ENCODE results near the gene P3H3.

Gene P3H3

DNA sequence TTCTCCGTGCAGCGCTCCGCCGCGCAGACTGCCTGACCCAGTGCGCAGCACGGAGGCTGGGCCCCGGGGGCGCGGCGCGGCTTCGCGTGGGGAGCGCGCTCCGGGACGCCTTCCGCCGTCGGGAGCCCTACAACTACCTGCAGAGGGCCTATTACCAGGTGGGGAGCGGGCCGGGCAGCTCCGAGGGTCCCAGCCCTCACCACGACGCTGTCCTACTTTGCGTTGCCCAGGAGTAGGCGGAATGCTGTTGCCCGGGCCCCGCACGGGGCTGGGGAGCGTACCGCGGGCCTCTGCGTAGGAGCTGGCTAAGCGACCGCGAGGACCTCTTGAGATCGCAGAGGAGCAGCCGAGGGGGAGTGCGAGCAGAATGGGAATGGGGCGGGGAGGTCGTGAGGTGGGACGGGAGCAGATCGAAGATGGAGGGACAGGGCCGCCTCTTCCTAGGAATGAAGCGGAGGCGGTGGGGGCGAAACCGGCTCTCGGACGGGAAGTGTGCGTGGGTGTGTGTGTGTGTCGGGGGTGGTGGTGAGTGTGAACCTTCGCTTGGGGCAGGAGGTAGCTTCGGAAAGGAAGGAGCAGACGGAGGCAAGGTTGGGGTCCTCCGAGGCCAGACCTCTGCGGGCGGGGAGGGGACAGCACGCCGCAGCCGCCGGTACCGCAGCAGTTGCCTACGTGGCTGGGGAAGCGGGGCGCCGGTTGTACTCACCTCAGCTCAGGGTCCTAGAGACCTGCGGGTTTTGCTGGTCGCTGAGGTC is 751 bp downstream of the P3H3 start:
- WGBS, 2 experiments (ENCODE audit: insufficient coverage in 2 of 2): 0 to 1% methylated on average over 60 to 66 of the region's 71 CpGs
- Histone ChIP-seq H3K36me3 (ENCODE audit: control insufficient read depth, insufficient read depth, low read length) (peaks cover 51% of the 10 kb centered on the region), H3K9me3 (ENCODE audit: control insufficient read depth, low read length) (no peaks in the 10 kb centered on the region), H3K27ac (ENCODE audit: low read depth, low read length, severe bottlenecking) (peak overlapping the region; percentile 72), H3K4me3 (ENCODE audit: extremely low read depth, insufficient read depth, low read length, poor library complexity, severe bottlenecking) (peak overlapping the region; percentile 99), H3K4me1 (ENCODE audit: control insufficient read depth, insufficient read depth, low read length, poor library complexity, severe bottlenecking) (peaks cover 16% of the 10 kb centered on the region)

DNA sequence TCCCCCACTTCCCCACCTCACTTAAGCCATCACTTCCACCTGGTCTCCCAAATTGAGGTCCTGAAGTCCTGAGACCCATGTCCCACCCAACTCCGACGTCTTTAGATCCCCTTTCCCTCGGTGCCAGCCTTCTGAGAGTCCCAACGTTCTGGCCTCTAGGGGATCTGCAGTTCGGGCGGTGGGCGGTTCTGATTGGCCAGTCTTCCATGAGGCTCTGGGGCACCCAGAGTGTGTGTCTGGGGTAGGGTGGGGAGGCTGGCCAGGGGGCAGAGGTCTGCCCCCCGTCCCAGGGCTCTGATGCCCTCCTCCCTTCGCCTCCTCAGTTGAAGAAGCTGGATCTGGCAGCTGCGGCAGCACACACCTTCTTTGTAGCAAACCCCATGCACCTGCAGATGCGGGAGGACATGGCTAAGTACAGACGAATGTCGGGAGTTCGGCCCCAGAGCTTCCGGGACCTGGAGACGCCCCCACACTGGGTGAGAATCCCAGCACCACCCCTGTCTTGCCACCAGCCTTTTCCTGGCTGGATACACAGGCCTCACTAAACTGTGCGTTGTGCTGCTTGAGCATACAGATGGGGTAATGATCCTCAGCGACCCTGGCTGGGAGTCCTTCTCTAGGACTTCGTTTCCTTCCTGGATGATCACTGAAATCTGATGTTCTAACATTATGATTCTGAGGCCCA is 1.5 kb downstream of the P3H3 start:
- H3K9me3 ChIP-seq (ENCODE audit: control insufficient read depth, low read length): no peaks in the 10 kb centered on the region
- H3K4me3 ChIP-seq (ENCODE audit: extremely low read depth, insufficient read depth, low read length, poor library complexity, severe bottlenecking): peak overlapping the region; percentile 99
- H3K4me1 ChIP-seq (ENCODE audit: control insufficient read depth, insufficient read depth, low read length, poor library complexity, severe bottlenecking): peaks cover 16% of the 10 kb centered on the region
- 38 to 46% methylated on average over 10 to 16 of the region's 19 CpGs for WGBS, 2 experiments (ENCODE audit: insufficient coverage in 2 of 2)
- peaks cover 55% of the 10 kb centered on the region for H3K36me3 ChIP-seq (ENCODE audit: control insufficient read depth, insufficient read depth, low read length)
- peak overlapping the region; percentile 72 for H3K27ac ChIP-seq (ENCODE audit: low read depth, low read length, severe bottlenecking)

DNA sequence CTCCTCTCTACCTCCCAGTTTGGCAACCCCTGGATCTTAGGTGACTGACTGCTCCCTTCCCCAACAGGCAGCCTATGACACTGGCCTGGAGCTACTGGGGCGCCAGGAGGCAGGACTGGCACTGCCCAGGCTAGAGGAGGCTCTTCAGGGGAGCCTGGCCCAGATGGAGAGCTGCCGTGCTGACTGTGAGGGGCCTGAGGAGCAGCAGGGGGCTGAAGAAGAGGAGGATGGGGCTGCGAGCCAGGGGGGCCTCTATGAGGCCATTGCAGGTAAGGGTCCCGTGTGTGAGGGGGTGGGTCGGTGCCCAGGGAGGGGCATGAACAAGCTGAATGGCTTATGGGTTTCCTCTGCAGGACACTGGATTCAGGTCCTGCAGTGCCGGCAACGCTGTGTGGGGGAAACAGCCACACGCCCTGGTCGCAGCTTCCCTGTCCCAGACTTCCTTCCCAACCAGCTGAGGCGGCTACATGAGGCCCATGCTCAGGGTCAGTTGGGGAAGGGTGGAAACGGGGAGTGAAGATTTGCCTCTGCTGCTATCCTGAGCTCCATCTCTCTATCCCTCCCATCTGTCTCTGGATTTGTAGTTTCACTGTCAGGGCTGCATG is 2.2 kb downstream of the P3H3 start:
- Histone ChIP-seq H3K4me1 (ENCODE audit: control insufficient read depth, insufficient read depth, low read length, poor library complexity, severe bottlenecking) (peaks cover 16% of the 10 kb centered on the region), H3K36me3 (ENCODE audit: control insufficient read depth, insufficient read depth, low read length) (peaks cover 62% of the 10 kb centered on the region), H3K27ac (ENCODE audit: low read depth, low read length, severe bottlenecking) (no peak overlapping the region), H3K4me3 (ENCODE audit: extremely low read depth, insufficient read depth, low read length, poor library complexity, severe bottlenecking) (peak overlapping the region; percentile 99), H3K9me3 (ENCODE audit: control insufficient read depth, low read length) (no peaks in the 10 kb centered on the region)
- WGBS, 2 experiments (ENCODE audit: insufficient coverage in 2 of 2): 82 to 92% methylated on average over 7 to 9 of the region's 11 CpGs

DNA sequence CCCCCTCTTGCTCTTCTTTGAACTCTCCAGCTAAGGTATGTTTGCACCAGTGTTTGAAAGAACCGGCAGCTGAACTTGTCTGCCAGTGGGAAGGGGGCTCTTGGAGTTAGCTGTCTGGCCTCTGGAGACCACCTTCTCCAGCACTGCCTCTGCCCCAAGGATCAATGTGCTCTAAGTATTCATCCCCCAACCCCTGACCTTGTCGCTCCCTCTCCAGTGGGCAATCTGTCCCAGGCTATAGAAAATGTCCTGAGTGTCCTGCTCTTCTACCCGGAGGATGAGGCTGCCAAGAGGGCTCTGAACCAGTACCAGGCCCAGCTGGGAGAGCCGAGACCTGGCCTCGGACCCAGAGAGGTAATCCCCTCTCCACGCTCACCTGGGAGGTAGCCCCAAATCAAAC is 2.8 kb downstream of the P3H3 start:
- Histone ChIP-seq H3K36me3 (ENCODE audit: control insufficient read depth, insufficient read depth, low read length) (peaks cover 67% of the 10 kb centered on the region), H3K27ac (ENCODE audit: low read depth, low read length, severe bottlenecking) (no peak overlapping the region), H3K9me3 (ENCODE audit: control insufficient read depth, low read length) (no peaks in the 10 kb centered on the region), H3K4me1 (ENCODE audit: control insufficient read depth, insufficient read depth, low read length, poor library complexity, severe bottlenecking) (peaks cover 16% of the 10 kb centered on the region), H3K4me3 (ENCODE audit: extremely low read depth, insufficient read depth, low read length, poor library complexity, severe bottlenecking) (no peak overlapping the region)
- WGBS, 2 experiments (ENCODE audit: insufficient coverage in 2 of 2): 92 to 100% methylated on average over 4 to 5 of the region's 6 CpGs

DNA sequence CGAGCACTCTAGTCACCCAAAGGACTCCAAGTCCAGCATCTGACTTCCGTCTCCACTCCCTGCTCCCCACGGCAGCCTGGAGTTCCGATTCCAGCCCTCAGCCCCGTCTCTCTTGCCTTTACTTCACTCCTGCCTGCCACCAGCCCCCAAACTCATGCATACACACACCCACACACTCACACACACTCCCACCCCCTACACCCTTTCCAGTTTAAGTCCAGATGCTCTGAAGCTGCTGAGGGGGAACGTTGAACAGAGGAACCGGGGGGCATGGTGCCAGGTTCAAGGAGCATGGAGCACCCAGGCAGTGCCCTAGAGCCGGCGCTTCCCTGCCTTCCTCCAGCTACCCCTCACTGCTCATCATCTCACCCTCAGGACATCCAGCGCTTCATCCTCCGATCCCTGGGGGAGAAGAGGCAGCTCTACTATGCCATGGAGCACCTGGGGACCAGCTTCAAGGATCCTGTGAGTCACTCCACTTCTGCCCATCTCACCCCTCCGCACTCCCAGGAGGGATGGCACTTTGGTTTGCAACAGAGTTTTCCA is 3.3 kb downstream of the P3H3 start:
- H3K9me3 ChIP-seq (ENCODE audit: control insufficient read depth, low read length): no peaks in the 10 kb centered on the region
- 95 to 97% methylated on average over 6 to 10 of the region's 12 CpGs for whole genome bisulfite sequencing, 2 experiments (ENCODE audit: insufficient coverage in 2 of 2)
- H3K36me3 ChIP-seq (ENCODE audit: control insufficient read depth, insufficient read depth, low read length): peaks cover 67% of the 10 kb centered on the region
- no peak overlapping the region for H3K4me3 ChIP-seq (ENCODE audit: extremely low read depth, insufficient read depth, low read length, poor library complexity, severe bottlenecking)
- peaks cover 16% of the 10 kb centered on the region for H3K4me1 ChIP-seq (ENCODE audit: control insufficient read depth, insufficient read depth, low read length, poor library complexity, severe bottlenecking)
- no peak overlapping the region for H3K27ac ChIP-seq (ENCODE audit: low read depth, low read length, severe bottlenecking)

DNA sequence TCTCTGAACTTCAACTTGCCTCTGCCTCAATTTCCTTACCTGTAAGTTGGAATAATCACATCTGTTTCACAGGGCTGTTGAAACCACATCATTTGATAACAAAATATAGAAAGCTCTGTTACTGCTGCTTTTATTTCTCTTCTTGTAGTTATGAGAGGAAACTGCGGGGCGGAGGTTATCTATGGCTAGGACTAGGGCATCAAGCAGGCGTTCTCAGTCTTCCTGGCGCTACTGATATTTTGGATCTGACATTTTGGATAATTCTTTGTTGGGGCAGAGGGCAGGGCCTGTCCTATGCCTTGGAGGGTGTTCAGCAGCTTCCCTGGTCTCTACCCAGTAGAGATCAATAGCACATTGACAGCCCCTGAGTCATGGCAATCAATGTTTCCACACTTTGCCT is 3.9 kb downstream of the P3H3 start:
- peaks cover 69% of the 10 kb centered on the region for H3K36me3 ChIP-seq (ENCODE audit: control insufficient read depth, insufficient read depth, low read length)
- 92 to 96% methylated on average over 2 to 3 of the region's 4 CpGs for WGBS, 2 experiments (ENCODE audit: insufficient coverage in 2 of 2)

DNA sequence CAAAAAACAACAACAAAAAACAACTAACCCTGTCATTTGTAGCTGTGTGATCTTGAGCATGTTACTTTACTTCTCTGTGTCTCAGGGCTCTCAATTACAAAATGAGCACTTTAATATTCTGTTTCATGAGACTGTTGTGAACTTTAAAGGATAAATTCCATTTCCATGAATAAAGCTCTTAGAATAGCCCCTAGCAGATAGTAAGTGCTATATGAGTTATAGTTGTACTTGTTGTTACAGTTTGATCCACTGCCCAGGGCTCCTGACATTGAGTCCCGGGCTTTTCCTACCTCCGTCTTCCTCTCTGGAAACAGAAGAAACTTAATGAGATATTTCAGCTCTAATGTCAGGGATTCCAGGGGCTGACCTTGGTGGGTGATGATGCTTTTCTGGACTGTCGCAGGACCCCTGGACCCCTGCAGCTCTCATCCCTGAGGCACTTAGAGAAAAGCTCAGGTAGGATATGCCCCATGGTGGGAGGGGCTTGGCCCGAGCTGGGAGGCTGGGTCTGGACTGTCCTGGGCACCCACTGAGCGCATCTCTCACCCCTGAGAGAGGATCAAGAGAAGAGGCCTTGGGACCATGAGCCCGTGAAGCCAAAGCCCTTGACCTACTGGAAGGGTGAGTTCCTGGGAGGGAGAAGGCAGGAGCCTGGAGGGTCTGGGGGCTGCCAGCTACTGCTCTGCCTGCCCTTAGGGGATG is 5.1 kb downstream of the P3H3 start:
- Histone ChIP-seq H3K9me3 (ENCODE audit: control insufficient read depth, low read length) (no peaks in the 10 kb centered on the region), H3K27ac (ENCODE audit: low read depth, low read length, severe bottlenecking) (no peak overlapping the region), H3K4me1 (ENCODE audit: control insufficient read depth, insufficient read depth, low read length, poor library complexity, severe bottlenecking) (peaks cover 8% of the 10 kb centered on the region), H3K36me3 (ENCODE audit: control insufficient read depth, insufficient read depth, low read length) (peaks cover 81% of the 10 kb centered on the region), H3K4me3 (ENCODE audit: extremely low read depth, insufficient read depth, low read length, poor library complexity, severe bottlenecking) (no peak overlapping the region)
- 88 to 96% methylated on average over 6 of the region's 6 CpGs for WGBS, 2 experiments (ENCODE audit: insufficient coverage in 2 of 2)

More for the DNA sequence above, 3.9 kb downstream of the P3H3 start:
- H3K9me3 ChIP-seq (ENCODE audit: control insufficient read depth, low read length): no peaks in the 10 kb centered on the region
- H3K4me1 ChIP-seq (ENCODE audit: control insufficient read depth, insufficient read depth, low read length, poor library complexity, severe bottlenecking): peaks cover 12% of the 10 kb centered on the region
- no peak overlapping the region for H3K4me3 ChIP-seq (ENCODE audit: extremely low read depth, insufficient read depth, low read length, poor library complexity, severe bottlenecking)
- H3K27ac ChIP-seq (ENCODE audit: low read depth, low read length, severe bottlenecking): no peak overlapping the region

DNA sequence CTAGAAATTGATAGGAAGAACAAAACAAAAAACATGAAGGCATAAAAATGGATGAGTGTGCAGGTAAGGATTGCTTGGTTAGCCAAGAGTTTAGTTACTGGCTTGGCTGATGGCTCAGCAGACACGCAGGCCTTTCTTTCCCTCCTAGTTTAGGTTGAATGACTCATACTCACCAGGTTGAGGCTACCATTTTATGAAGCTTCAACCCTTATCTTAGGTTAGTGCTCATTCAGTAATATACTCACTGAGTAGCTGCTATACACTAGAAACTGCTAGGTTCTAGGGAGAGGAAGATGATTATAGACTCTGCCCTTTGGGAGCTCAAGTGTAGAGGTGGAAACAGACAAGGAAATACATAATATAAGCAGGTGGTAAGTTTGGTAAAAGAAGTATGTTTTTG is 6.0 kb downstream of the P3H3 start:
- Histone ChIP-seq H3K9me3 (ENCODE audit: control insufficient read depth, low read length) (no peaks in the 10 kb centered on the region), H3K4me1 (ENCODE audit: control insufficient read depth, insufficient read depth, low read length, poor library complexity, severe bottlenecking) (peaks cover 8% of the 10 kb centered on the region), H3K36me3 (ENCODE audit: control insufficient read depth, insufficient read depth, low read length) (peaks cover 91% of the 10 kb centered on the region), H3K27ac (ENCODE audit: low read depth, low read length, severe bottlenecking) (no peak overlapping the region), H3K4me3 (ENCODE audit: extremely low read depth, insufficient read depth, low read length, poor library complexity, severe bottlenecking) (no peak overlapping the region)
- WGBS, 2 experiments (ENCODE audit: insufficient coverage in 2 of 2): 88 to 100% methylated on average over 1 of the region's 1 CpG

DNA sequence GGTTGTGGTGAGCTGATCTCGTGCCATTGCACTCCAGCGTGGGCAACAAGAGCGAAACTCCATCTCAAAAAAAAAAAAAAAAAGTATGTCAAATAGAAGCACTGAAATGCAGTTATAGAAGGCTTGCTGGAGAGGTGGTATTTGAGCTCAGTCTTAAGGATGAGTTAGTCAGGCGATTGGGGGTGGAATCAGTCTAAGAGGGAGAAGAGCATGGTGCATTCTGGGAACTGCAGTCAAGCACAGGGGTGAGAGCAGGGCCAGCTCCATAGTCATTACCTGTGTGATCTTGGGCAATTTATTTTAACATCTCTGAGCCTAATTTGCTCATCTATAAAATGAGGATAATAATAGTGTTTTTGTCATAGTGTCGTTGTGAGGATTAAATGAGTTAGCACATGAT is 6.7 kb downstream of the P3H3 start:
- peaks cover 5% of the 10 kb centered on the region for H3K4me1 ChIP-seq (ENCODE audit: control insufficient read depth, insufficient read depth, low read length, poor library complexity, severe bottlenecking)
- peaks cover 96% of the 10 kb centered on the region for H3K36me3 ChIP-seq (ENCODE audit: control insufficient read depth, insufficient read depth, low read length)
- H3K9me3 ChIP-seq (ENCODE audit: control insufficient read depth, low read length): no peaks in the 10 kb centered on the region
- no peak overlapping the region for H3K4me3 ChIP-seq (ENCODE audit: extremely low read depth, insufficient read depth, low read length, poor library complexity, severe bottlenecking)
- no peak overlapping the region for H3K27ac ChIP-seq (ENCODE audit: low read depth, low read length, severe bottlenecking)
- WGBS, 2 experiments (ENCODE audit: insufficient coverage in 2 of 2): 90 to 91% methylated on average over 2 to 3 of the region's 5 CpGs

DNA sequence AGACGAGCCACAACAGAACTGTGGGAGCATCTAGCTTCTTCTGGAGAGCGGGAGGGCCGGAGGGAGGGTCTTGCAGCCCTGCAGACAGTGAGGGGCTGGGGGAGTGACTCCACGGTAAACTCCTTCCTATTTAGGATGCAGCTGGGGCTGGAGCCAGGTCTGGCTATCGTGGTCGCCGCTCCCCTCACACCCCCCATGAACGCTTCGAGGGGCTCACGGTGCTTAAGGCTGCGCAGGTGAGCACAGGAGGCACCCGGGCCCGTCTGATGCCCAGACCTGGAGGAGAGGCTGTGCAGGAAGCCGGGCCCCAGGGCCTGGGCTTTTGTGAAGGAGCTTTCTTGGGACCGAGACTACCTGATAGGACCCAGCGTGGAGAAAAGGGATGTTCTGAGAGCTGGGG is 8.6 kb downstream of the P3H3 start:
- H3K4me1 ChIP-seq (ENCODE audit: control insufficient read depth, insufficient read depth, low read length, poor library complexity, severe bottlenecking): no peaks in the 10 kb centered on the region
- no peak overlapping the region for H3K4me3 ChIP-seq (ENCODE audit: extremely low read depth, insufficient read depth, low read length, poor library complexity, severe bottlenecking)
- peaks cover 93% of the 10 kb centered on the region for H3K36me3 ChIP-seq (ENCODE audit: control insufficient read depth, insufficient read depth, low read length)
- H3K27ac ChIP-seq (ENCODE audit: low read depth, low read length, severe bottlenecking): no peak overlapping the region
- 89 to 90% methylated on average over 15 to 16 of the region's 16 CpGs for WGBS, 2 experiments (ENCODE audit: insufficient coverage in 2 of 2)
- H3K9me3 ChIP-seq (ENCODE audit: control insufficient read depth, low read length): no peaks in the 10 kb centered on the region
